Glutamatergic neuron (in vitro differentiated cells): ENCODE data around the gene RETREG1. TPM values are rescaled to one million over a fixed set of nuclear protein-coding genes. Genes with fewer than 3 reads are reported as not detected.

ENCODE experiments used
- DNase-seq: peaks from one replicate; pipeline ENCODE4 v3.0.0; 2022
- H3K27ac Mint-ChIP-seq: one replicate; pipeline ENCODE4 v1.8.0; 2020; ENCODE audit warnings: mild to moderate bottlenecking, mixed read lengths, inconsistent platforms; ENCODE audit not compliant: unreplicated experiment
- H3K27me3 Mint-ChIP-seq: one replicate; pipeline ENCODE4 v1.8.0; 2020; ENCODE audit warnings: mild to moderate bottlenecking, moderate library complexity, mixed read lengths, inconsistent platforms; ENCODE audit not compliant: unreplicated experiment
- H3K36me3 Mint-ChIP-seq: one replicate; pipeline ENCODE4 v1.8.0; 2020; ENCODE audit warnings: mild to moderate bottlenecking, mixed read lengths, inconsistent platforms; ENCODE audit not compliant: unreplicated experiment
- H3K4me1 Mint-ChIP-seq: one replicate; pipeline ENCODE4 v1.8.0; 2020; ENCODE audit warnings: mild to moderate bottlenecking, low read depth, mixed read lengths, inconsistent platforms; ENCODE audit not compliant: unreplicated experiment
- H3K4me3 Mint-ChIP-seq: one replicate; pipeline ENCODE4 v1.8.0; 2020; ENCODE audit warnings: mild to moderate bottlenecking, mixed read lengths, inconsistent platforms; ENCODE audit not compliant: unreplicated experiment
- H3K9me3 Mint-ChIP-seq: one replicate; pipeline ENCODE4 v1.8.0; 2020; ENCODE audit warnings: mild to moderate bottlenecking, moderate library complexity, mixed read lengths, inconsistent platforms; ENCODE audit not compliant: unreplicated experiment
- CTCF ChIP-seq: fragments of 200-600 bp; sonication (generic); IDR thresholded peaks from one replicate; pipeline ENCODE4 v1.5.0; 2021; ENCODE audit not compliant: partially characterized antibody, unreplicated experiment
- total RNA-seq: library from RNA; stranded (reverse); fragmentation: NEBNext Ultra II Directional; extraction: Animal tissue kit (Norgen Biotek cat#: 25700); gene quantifications from one replicate; pipeline ENCODE4 v1.2.1, GENCODE V29; 2021; ENCODE audit not compliant: unreplicated experiment

RETREG1 gene
- total RNA-seq, 1 donor from 2014 or later: 6.3 TPM

- no peak overlapping the region for H3K4me3 Mint-ChIP-seq
- H3K9me3 Mint-ChIP-seq: no peaks in the 10 kb centered on the region
These were observed 52.4 kb downstream of the RETREG1 start for GRCh38 chr5:16564248-16564867.

GRCh38 chr5:16563686-16564085 lies 53.1 kb downstream of the RETREG1 start:
- DNase-seq: no peak
- Mint-ChIP-seq H3K4me3 (no peak overlapping the region), H3K4me1 (no peaks in the 10 kb centered on the region), H3K27ac (no peak overlapping the region), H3K9me3 (no peaks in the 10 kb centered on the region), H3K27me3 (no peaks in the 10 kb centered on the region), H3K36me3 (no peaks in the 10 kb centered on the region)
- no peak for TF ChIP-seq CTCF

More at GRCh38 chr5:16564248-16564867, 52.4 kb downstream of the RETREG1 start:
- H3K4me1 Mint-ChIP-seq: no peaks in the 10 kb centered on the region
- H3K27ac Mint-ChIP-seq: no peak overlapping the region
- H3K27me3 Mint-ChIP-seq: no peaks in the 10 kb centered on the region
- no peaks in the 10 kb centered on the region for H3K36me3 Mint-ChIP-seq
- DNase-seq: no peak
- TF ChIP-seq CTCF: no peak

- TF ChIP-seq CTCF: no peak
- H3K4me3 Mint-ChIP-seq: no peak overlapping the region
These were observed 55.1 kb downstream of the RETREG1 start for GRCh38 chr5:16561660-16562059.

GRCh38 chr5:16559702-16560101 lies 57.1 kb downstream of the RETREG1 start:
- no peaks in the 10 kb centered on the region for H3K9me3 Mint-ChIP-seq
- no peak overlapping the region for H3K27ac Mint-ChIP-seq
- H3K4me1 Mint-ChIP-seq: no peaks in the 10 kb centered on the region
- no peaks in the 10 kb centered on the region for H3K27me3 Mint-ChIP-seq
- no peak for DNase-seq
- no peak overlapping the region for H3K4me3 Mint-ChIP-seq
- H3K36me3 Mint-ChIP-seq: no peaks in the 10 kb centered on the region
- TF ChIP-seq CTCF: no peak

More at GRCh38 chr5:16561660-16562059, 55.1 kb downstream of the RETREG1 start:
- Mint-ChIP-seq H3K36me3 (no peaks in the 10 kb centered on the region), H3K27me3 (no peaks in the 10 kb centered on the region), H3K9me3 (no peaks in the 10 kb centered on the region), H3K27ac (no peak overlapping the region), H3K4me1 (no peaks in the 10 kb centered on the region)
- DNase-seq: no peak

- H3K9me3 Mint-ChIP-seq: no peaks in the 10 kb centered on the region
- no peaks in the 10 kb centered on the region for H3K27me3 Mint-ChIP-seq
- no peak overlapping the region for H3K27ac Mint-ChIP-seq
- H3K4me3 Mint-ChIP-seq: no peak overlapping the region
- no peaks in the 10 kb centered on the region for H3K4me1 Mint-ChIP-seq
- H3K36me3 Mint-ChIP-seq: no peaks in the 10 kb centered on the region
- no peak for TF ChIP-seq CTCF
- DNase-seq: no peak
These were observed 57.7 kb downstream of the RETREG1 start for GRCh38 chr5:16558984-16559629.
